Testis (tissue), 3 donors: ENCODE data around the gene UBE2M. TPM values are rescaled to one million over a fixed set of nuclear protein-coding genes. Genes with fewer than 3 reads are reported as not detected.
A peak's percentile ranks its signal among the peaks of the same experiment; 100 is the strongest.

Source experiments
- DNase-seq: peaks from one replicate; pipeline ENCODE4 v3.0.0-alpha.2; 2019
- H3K27ac ChIP-seq, 2 donors: fragments of 200-600 bp; sonication (generic); one replicate each; pipeline ENCODE4 v1.5.1; 2019
- H3K27me3 ChIP-seq: fragments of 200-600 bp; sonication (generic); one replicate; pipeline ENCODE4 v1.5.1; 2019
- H3K36me3 ChIP-seq: fragments of 200-600 bp; sonication (generic); one replicate; pipeline ENCODE4 v1.5.1; 2017; ENCODE audit warnings: low read depth; ENCODE audit errors: missing control alignments
- H3K4me1 ChIP-seq: fragments of 200-600 bp; sonication (generic); one replicate; pipeline ENCODE4 v1.5.1; 2019
- H3K4me3 ChIP-seq, 2 donors: fragments of 200-600 bp; sonication (generic); one replicate each; pipeline ENCODE4 v1.5.1; 2017 to 2019
- H3K9me3 ChIP-seq: fragments of 200-600 bp; sonication (generic); one replicate; pipeline ENCODE4 v1.5.1; 2017
- CTCF ChIP-seq, 3 experiments: fragments of 450-650 bp in 2 of 3; fragments of 200-600 bp in 1 of 3; sonication (generic) in 1 of 3; IDR thresholded peaks; one replicate each; pipeline ENCODE4 v1.5.1; 2016 to 2019; ENCODE audit warnings: antibody characterized with exemption in 3 of 3, mild to moderate bottlenecking in 2 of 3, moderate library complexity in 1 of 3
- POLR2A ChIP-seq: fragments of 450-650 bp; IDR thresholded peaks from one replicate; pipeline ENCODE4 v1.6.1; 2017; ENCODE audit warnings: antibody characterized with exemption, mild to moderate bottlenecking, moderate library complexity
- WGBS, 2 donors: methylation state at CpG; one replicate each; pipeline ENCODE4 v1.1.5; 2018; 5-methylcytosine and 5-hydroxymethylcytosine counted together
- intact Hi-C: fragments of 100-400 bp; cut with DNase I; formaldehyde crosslinking; loops from one replicate; pipeline ENCODE4 v1.15.1; 2023; ENCODE audit warnings: low total_unique reads
- polyA plus RNA-seq: library from polyadenylated mRNA; stranded (reverse); fragments of 350-450 nt; fragmentation: Illumina TruSeq; extraction: RNeasy Lipid Tissue Mini Kit (QIAGEN cat#74804); gene quantifications from one replicate; pipeline ENCODE4 v1.2.3, GENCODE V29; 2014; ENCODE audit warnings: low read depth, low replicate concordance; ENCODE audit not compliant: insufficient read depth
- total RNA-seq, 2 donors: library from RNA; depleted of rRNA; stranded (reverse); fragments of >200 nt; gene quantifications; one replicate each; pipeline ENCODE4 v1.2.3, GENCODE V29; 2016

UBE2M gene
- total and polyA plus RNA-seq, 3 donors from 2014 or later: 65.0 to 155 (median 65.2) TPM

- no peak for TF ChIP-seq POLR2A
- no peak for TF ChIP-seq CTCF (IDR thresholded peaks at IDR 0.05)
- Histone ChIP-seq H3K36me3 (no peaks in the 10 kb centered on the region), H3K9me3 (no peaks in the 10 kb centered on the region), H3K4me1 (peaks cover 39% of the 10 kb centered on the region), H3K27ac (peak overlapping the region; percentile 66 to 93), H3K4me3 (peak overlapping the region; percentile 68 to 79), H3K27me3 (no peaks in the 10 kb centered on the region)
- intact Hi-C loops: no loop called here
- DNase-seq: peak; percentile 15
- WGBS, 2 donors: 0 to 26% methylated on average over 2 to 4 of the region's 4 CpGs
Observed at GRCh38 chr19:58555369-58555885, 3.0 kb downstream of the UBE2M start.

GRCh38 chr19:58554494-58555368 lies 3.7 kb downstream of the UBE2M start, which contains the start of gene CHMP2A:
CHMP2A (minus strand) TSS chr19:58555105; CDS start chr19:58554212, 893 bp downstream.
- 0% methylated on average over 24 to 55 of the region's 69 CpGs for WGBS, 2 donors
- Histone ChIP-seq H3K27me3 (no peaks in the 10 kb centered on the region), H3K36me3 (peaks cover 1% of the 10 kb centered on the region), H3K4me1 (peaks cover 32% of the 10 kb centered on the region), H3K4me3 (peak within 1 kb of the TSS; percentile 68 to 79), H3K27ac (peak within 1 kb of the TSS; percentile 66 to 93), H3K9me3 (no peaks in the 10 kb centered on the region)
- intact Hi-C loops: no loop called here
- TF ChIP-seq CTCF (IDR thresholded peaks at IDR 0.05) (no peak), POLR2A (no peak)
- peak; percentile 98 for DNase-seq

DNA sequence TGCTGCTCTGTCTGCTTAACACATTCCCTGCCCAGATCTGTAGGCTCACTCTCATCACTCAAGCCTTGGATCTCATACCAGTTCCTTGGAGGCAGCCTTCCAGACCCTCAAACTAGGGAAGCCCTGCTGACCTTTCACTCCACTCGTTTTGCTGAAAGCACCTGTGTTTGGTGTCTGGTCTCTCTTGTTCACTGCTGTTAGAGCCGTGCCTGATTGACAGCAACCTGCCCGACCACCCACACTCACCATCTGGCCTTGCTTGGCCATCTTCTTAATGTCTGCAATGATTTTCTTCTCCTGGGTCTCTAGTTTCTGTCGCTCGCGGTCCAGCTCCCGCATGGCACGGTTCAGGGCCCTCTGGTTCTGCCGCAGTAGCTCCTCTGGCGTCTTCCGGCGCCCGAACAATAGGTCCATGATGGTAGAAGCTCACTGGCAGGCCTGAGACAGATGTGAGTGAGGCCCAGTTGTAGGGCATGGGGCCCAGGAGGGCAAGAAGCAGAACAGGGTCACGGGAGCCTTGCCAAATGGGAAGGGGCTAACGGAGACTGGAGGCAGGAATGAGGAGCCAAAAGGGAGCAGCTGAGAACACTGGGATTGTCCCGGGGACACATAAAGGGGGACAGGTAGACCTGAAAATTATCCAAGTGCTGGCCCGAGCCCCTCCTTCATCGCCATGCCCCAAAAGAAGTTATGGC lies 4.5 kb downstream of the UBE2M start:
- H3K9me3 ChIP-seq: no peaks in the 10 kb centered on the region
- no peaks in the 10 kb centered on the region for H3K27me3 ChIP-seq
- peaks cover 30% of the 10 kb centered on the region for H3K4me1 ChIP-seq
- peak overlapping the region; percentile 68 to 79 for H3K4me3 ChIP-seq
- no peak for DNase-seq
- H3K36me3 ChIP-seq: peaks cover 4% of the 10 kb centered on the region
- peak overlapping the region; percentile 66 to 93 for H3K27ac ChIP-seq
- TF ChIP-seq POLR2A: no peak
- TF ChIP-seq CTCF (IDR thresholded peaks at IDR 0.05): no peak
- intact Hi-C loops: no loop called here
- WGBS, 2 donors: 19% methylated on average over 18 of the region's 18 CpGs

DNA sequence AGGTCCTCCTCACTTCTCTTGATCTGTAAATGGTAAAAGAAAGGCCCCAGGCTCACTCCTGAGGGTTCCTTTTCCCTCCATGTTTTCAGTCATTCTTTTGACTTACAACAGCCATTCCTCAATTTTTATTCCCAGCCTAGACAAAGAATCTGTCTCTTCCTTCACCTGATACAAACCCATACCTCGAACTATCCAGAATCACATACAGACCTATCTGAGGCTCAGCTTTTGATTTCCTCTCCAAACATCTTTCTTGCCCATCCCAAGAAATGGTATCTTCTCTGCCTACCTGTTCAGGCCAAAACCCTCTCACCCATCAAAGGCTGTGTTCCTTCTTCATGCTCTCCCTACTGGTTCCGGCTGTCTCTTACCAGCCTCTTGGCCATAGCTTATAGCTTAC lies 5.8 kb downstream of the UBE2M start:
- intact Hi-C loops: no loop called here
- TF ChIP-seq CTCF (IDR thresholded peaks at IDR 0.05): no peak
- no peak for TF ChIP-seq POLR2A
- H3K36me3 ChIP-seq: peaks cover 4% of the 10 kb centered on the region
- no peaks in the 10 kb centered on the region for H3K27me3 ChIP-seq
- no peak overlapping the region for H3K4me3 ChIP-seq
- H3K9me3 ChIP-seq: no peaks in the 10 kb centered on the region
- no peak overlapping the region for H3K27ac ChIP-seq
- H3K4me1 ChIP-seq: peaks cover 30% of the 10 kb centered on the region
- WGBS, 2 donors: 87 to 91% methylated on average over 2 of the region's 2 CpGs
- no peak for DNase-seq
